Muscle layer of duodenum (tissue), 2 donors: ENCODE results near the gene SYNE1.
"Not testable (repeated sequence)": the region's sequence is repeated elsewhere in the genome, so short reads cannot be mapped to it uniquely, and the experiment has no call there.

Source experiments
- H3K27ac ChIP-seq: one replicate; pipeline ENCODE4 v1.7.0; 2013; ENCODE audit warnings: mild to moderate bottlenecking, low read length
- H3K27me3 ChIP-seq: one replicate; pipeline ENCODE4 v1.7.0; 2013; ENCODE audit warnings: low read depth, mild to moderate bottlenecking, control low read depth, low read length
- H3K36me3 ChIP-seq, 2 donors: one replicate each; pipeline ENCODE4 v1.7.0; 2013; ENCODE audit warnings: low read length in 2 of 2, control low read depth in 1 of 2, mild to moderate bottlenecking in 1 of 2; ENCODE audit not compliant: insufficient read depth in 2 of 2, control insufficient read depth in 1 of 2
- H3K4me1 ChIP-seq, 2 donors: one replicate each; pipeline ENCODE4 v1.7.0; 2013; ENCODE audit warnings: low read length in 2 of 2, mild to moderate bottlenecking in 2 of 2, control low read depth in 1 of 2, moderate library complexity in 1 of 2; ENCODE audit not compliant: insufficient read depth in 2 of 2, control insufficient read depth in 1 of 2
- H3K4me3 ChIP-seq, 2 donors: one replicate each; pipeline ENCODE4 v1.7.0; 2013; ENCODE audit warnings: low read length in 2 of 2, low read depth in 1 of 2, mild to moderate bottlenecking in 1 of 2
- H3K9me3 ChIP-seq, 2 donors: one replicate each; pipeline ENCODE4 v1.7.0; 2013; ENCODE audit warnings: low read length in 2 of 2, control low read depth in 1 of 2, mild to moderate bottlenecking in 1 of 2; ENCODE audit not compliant: control insufficient read depth in 1 of 2
- donor health status: healthy.

The SYNE1 gene

DNA sequence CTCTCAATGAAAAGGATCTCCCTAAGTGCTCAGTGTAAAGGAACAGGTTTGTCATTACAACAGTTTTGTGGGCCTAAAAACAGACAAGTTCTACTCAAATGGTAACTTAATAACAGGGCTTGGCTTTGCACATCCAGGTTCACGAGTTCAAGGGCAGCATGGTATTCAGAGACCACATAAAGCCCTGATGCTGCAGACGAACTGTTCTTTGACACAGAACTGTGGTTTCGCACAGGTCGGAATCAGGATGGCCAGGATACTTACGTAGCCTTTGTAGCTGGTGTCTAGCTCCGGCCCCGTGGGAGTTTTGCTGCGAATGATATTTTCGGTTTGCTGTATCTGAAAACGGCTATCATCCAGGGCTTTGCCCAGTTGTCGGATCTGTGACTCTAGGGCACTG, 493.8 kb downstream of the SYNE1 start:
- Histone ChIP-seq H3K27ac (no peak overlapping the region), H3K4me3 (no peak overlapping the region), H3K36me3 (peaks cover 58 to 86% of the 10 kb centered on the region in 2 donors), H3K9me3 (no peaks in the 10 kb centered on the region), H3K4me1 (peaks cover 0 to 6% of the 10 kb centered on the region in 2 donors), H3K27me3 (no peaks in the 10 kb centered on the region)

DNA sequence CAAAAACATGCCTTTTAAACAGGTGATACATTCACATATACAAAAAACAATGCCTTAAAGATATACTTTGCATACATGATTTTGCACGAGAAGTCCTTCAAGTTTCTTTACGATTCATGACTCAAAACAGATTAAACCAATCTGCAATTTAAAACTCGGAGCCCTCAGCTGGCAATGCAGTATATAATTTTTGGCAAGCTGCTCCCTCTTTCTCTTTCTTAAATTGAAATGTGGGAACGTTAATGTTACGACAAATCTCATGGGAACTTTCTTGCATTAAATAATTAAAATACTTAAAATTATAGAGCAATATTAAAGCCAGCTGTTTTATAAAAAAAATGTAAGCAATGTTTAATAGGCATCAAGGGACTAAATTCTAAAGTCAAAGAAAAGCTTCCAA, 495.1 kb downstream of the SYNE1 start:
- Histone ChIP-seq H3K36me3 (peaks cover 57 to 83% of the 10 kb centered on the region in 2 donors), H3K27ac (no peak overlapping the region), H3K4me1 (peaks cover 0 to 6% of the 10 kb centered on the region in 2 donors), H3K9me3 (no peaks in the 10 kb centered on the region), H3K27me3 (no peaks in the 10 kb centered on the region), H3K4me3 (no peak overlapping the region)

DNA sequence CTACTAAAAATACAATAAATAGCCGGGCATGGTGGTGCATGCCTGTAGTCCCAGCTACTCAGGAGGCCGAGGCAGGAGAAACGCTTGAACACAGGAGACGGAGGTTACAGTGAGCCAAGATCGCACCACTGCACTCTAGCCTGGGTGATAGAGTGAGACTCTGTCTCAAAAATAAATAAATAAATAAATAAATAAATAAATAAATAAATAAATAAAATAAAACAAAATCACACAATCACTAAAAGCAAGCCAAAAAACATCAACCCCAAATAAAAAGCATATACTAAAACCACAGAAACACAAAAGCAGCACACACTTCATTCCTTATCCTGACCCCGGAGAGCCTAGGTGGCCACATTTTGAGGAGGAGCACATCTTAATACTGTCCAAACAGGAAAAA, 498.8 kb downstream of the SYNE1 start:
- H3K36me3 ChIP-seq = peaks cover 57 to 86% of the 10 kb centered on the region in 2 donors

DNA sequence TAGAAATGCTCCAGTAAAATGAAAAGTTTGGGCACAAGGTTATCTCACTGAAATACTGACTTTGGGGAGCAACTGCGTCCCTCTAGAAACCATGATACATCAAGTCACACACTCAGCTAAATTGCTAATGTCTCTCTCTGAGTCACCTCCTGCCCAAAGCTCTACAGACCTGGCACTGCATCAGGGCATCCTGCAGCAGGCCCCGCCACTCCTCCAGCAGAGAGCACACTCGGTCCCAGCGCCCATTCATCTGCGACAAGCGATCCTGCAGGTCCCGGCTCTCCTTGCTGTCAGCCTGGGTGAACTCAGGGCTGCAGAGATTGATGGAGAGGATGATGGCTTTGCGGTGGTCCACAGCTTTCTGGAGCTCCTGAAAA, 500.7 kb downstream of the SYNE1 start:
- Histone ChIP-seq H3K36me3 (peaks cover 59 to 88% of the 10 kb centered on the region in 2 donors), H3K9me3 (no peaks in the 10 kb centered on the region), H3K4me1 (no peaks in the 10 kb centered on the region), H3K4me3 (no peak overlapping the region), H3K27ac (no peak overlapping the region), H3K27me3 (no peaks in the 10 kb centered on the region)

More for the DNA sequence above, 498.8 kb downstream of the SYNE1 start:
- not testable (repeated sequence) for H3K27me3 ChIP-seq, H3K27ac ChIP-seq, H3K9me3 ChIP-seq, H3K4me3 ChIP-seq, H3K4me1 ChIP-seq

DNA sequence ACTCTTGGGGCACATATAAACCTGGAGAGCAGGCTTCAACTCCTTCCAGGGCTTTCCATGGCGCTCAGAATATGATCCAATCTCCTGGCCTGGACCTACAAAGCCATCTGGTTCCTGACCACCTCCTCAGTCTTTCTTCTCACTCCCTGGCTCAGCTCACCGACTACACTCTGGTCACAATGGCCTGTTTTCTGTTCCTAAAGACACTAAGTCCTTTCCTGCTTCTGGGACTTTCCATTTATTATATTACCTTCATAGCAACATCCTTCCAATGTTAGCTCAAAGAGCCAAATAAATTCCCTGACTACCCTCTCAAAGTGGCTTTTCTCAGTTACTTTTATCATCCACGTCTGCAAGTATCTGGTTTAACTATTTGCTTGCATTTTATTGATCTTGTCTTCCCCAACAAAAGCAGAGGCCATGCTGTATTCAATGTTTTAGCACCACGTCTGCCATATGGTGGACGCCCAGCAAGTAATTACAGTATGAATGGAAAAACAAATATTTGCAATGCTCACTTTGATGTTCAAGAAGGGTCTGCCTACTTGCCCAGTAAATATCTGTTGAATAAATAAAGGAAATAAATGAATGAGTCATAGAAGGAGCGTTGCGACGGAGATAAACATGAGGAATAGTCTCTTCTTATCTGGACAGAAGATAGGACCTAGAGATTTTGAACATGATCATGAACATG, 501.3 kb downstream of the SYNE1 start:
- no peaks in the 10 kb centered on the region for H3K4me1 ChIP-seq
- H3K27ac ChIP-seq = no peak overlapping the region
- no peak overlapping the region for H3K4me3 ChIP-seq
- no peaks in the 10 kb centered on the region for H3K27me3 ChIP-seq
- H3K9me3 ChIP-seq = no peaks in the 10 kb centered on the region
- H3K36me3 ChIP-seq = peaks cover 56 to 88% of the 10 kb centered on the region in 2 donors

DNA sequence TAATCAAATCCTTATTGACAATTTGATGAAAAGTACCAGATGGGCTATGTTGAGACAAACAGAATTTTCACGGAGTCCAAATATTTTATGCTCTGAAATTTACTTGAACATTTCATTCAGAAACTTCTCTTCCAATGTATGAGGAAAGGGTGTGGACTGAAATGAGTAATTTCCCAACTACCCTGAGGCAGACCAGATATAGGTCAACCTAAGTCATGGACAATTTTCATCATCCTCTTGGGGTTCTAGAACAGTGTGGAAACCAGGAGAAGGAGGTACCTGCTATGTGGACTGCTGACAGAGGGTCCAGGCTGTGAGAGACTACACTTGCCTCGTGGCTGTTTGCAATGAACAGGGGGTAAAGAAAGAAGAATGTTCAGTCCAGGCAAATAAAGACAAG, 506.7 kb downstream of the SYNE1 start:
- Histone ChIP-seq H3K27me3 (no peaks in the 10 kb centered on the region), H3K4me3 (peak overlapping the region in 1 of 2 donors; percentile 9), H3K36me3 (peaks cover 31 to 62% of the 10 kb centered on the region in 2 donors)

DNA sequence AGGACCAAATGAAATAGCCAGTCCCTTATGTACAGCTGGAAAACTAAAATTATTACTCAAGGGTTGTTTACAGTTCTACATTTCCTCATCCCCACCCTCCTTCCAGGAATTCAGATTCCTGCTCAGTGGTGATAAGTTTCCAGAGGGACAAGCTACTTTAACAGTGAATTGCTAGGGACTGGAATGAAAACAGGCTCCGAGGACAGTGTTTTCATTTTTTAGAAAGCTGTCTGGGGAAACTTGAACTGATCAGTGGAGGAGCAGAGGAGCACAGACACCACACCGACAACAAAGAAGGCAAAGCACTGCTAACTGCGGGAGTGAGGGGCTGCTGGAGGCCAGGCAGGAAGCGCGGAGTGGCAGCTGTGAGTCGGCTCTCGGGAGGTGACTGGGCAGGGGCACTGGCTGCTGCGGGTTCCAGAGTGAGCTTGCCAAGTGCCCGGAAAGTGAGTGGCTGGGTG, 507.4 kb downstream of the SYNE1 start:
- Histone ChIP-seq H3K9me3 (no peaks in the 10 kb centered on the region), H3K27ac (peak overlapping the region; percentile 28), H3K4me1 (peaks cover 0 to 10% of the 10 kb centered on the region in 2 donors), H3K4me3 (peak overlapping the region; percentile 3 to 9), H3K36me3 (peaks cover 24 to 55% of the 10 kb centered on the region in 2 donors), H3K27me3 (no peaks in the 10 kb centered on the region)

More for the DNA sequence above, 506.7 kb downstream of the SYNE1 start:
- H3K27ac ChIP-seq = peak overlapping the region; percentile 28
- no peaks in the 10 kb centered on the region for H3K9me3 ChIP-seq
- H3K4me1 ChIP-seq = peaks cover 0 to 10% of the 10 kb centered on the region in 2 donors

DNA sequence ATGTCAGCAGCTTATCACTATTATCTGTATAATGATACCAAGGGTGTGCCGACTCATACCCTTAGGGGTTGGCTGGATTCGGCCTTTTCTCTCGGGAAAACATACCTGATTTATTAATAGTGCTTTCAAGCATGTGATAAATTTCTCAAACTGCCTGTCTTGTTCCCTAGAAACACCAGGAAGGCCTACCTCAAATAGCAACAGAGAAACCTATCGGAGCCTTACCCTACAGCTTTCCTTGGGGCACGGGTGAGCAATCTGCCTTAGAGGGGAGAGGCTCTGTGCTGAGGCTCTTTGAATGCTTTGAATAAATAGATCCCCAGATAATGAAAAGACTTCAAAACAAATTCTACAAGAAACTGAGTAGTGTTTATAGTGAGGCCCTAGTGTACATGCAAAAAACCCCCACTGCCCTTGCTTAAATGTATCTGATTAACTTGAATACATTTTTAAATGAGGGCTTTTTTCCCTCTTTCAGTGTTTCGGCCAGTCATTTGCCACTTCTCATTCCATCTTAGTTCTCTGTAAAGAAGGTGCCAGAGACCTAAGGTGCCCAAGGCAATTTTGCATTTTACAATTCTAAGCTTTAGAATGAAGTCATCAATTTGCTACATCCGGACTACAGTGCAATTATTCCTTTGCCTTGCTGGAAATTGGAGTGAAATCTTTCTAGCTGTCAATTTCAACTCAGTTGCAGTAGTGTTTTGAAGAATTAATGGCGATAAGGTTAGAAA, 509.6 kb downstream of the SYNE1 start:
- Histone ChIP-seq H3K4me3 (no peak overlapping the region), H3K27me3 (no peaks in the 10 kb centered on the region), H3K4me1 (peaks cover 0 to 10% of the 10 kb centered on the region in 2 donors), H3K27ac (no peak overlapping the region), H3K9me3 (no peaks in the 10 kb centered on the region), H3K36me3 (peaks cover 24 to 43% of the 10 kb centered on the region in 2 donors)

DNA sequence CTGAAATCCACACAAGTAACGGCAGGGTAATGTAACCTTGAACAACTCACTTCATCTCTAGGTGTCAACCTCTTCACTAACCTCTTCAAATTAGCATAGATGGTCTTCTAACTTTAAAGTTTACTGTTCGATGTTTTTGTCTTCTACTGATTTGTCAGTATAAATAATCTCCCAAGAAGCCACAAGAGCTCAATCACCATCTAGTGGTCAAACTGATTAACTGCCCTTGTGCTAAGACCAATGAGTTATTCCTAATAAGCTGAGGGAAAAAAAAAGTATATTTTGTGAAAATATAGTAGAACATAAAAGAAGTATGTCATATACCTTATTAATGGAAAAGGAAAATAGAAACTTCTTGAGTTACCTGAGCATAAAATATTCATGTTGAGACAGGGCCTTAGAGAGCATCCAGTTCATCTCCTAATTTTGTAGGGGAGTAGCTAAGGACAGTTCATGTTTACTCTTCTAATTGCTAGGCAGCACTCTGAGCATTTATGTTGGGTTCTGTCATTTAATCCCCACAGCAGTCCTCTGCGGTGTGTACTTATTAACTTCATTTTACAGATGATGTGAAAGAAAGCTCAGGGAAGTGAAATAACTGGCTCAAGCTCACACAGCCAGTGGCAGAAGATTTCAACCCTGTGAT, 512.6 kb downstream of the SYNE1 start:
- H3K36me3 ChIP-seq = peaks cover 37 to 49% of the 10 kb centered on the region in 2 donors

DNA sequence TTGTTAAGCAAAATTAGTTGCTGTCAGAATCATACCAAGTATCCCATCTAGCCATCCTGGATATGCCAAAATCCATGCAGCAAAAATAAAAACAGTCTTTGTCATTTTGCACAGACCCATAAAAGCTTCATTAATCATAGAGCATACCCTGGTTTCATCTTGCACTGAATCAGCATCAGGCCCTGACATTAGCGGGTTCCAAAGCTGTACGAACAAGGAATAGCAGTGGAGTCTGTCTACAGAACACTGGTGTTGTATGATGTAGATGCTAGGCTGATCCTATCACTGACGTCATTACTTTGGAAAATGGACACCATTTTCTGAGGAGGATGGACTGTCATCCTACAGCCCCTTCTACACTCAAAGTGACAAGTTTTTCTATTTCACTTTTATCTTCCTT, 514.1 kb downstream of the SYNE1 start:
- Histone ChIP-seq H3K4me3 (no peak overlapping the region), H3K36me3 (peaks cover 29 to 43% of the 10 kb centered on the region in 2 donors), H3K4me1 (peaks cover 0 to 10% of the 10 kb centered on the region in 2 donors), H3K27me3 (no peaks in the 10 kb centered on the region), H3K9me3 (no peaks in the 10 kb centered on the region), H3K27ac (no peak overlapping the region)

More for the DNA sequence above, 512.6 kb downstream of the SYNE1 start:
- Histone ChIP-seq H3K4me1 (peaks cover 0 to 10% of the 10 kb centered on the region in 2 donors), H3K9me3 (no peaks in the 10 kb centered on the region), H3K4me3 (no peak overlapping the region), H3K27ac (no peak overlapping the region), H3K27me3 (no peaks in the 10 kb centered on the region)

DNA sequence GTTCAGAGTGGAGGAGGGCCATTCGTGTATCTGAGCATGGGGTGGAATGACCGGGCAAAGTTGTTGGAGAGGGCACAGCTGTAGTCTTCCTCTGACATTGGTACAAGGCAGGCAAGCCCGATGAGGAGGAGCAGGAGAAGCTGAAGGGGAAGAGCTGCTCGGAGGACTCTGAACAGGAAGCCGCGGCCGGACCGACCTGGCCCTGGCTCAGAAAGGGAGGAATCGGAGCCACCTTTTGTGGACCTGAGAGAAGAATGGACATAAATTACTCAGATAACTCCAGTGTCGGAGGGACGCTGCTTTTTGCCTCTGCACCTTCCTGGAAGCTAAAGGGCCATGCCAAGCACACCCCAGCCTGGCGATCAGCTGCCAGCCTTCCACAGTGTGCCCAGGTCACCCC, 514.7 kb downstream of the SYNE1 start:
- Histone ChIP-seq H3K4me3 (no peak overlapping the region), H3K36me3 (peaks cover 29 to 38% of the 10 kb centered on the region in 2 donors), H3K27ac (no peak overlapping the region), H3K4me1 (peaks cover 0 to 5% of the 10 kb centered on the region in 2 donors), H3K9me3 (no peaks in the 10 kb centered on the region), H3K27me3 (no peaks in the 10 kb centered on the region)
